GM23248 (cell line): ENCODE results near the gene RAB6B.

Source experiments
- EZH2 ChIP-seq: fragments of 200-600 bp; sonication (generic); IDR thresholded peaks from 2 replicates; pipeline ENCODE4 v1.6.1; 2018; ENCODE audit warnings: antibody characterized with exemption, mild to moderate bottlenecking; ENCODE audit not compliant: insufficient read depth, poor library complexity, severe bottlenecking
- EZH2phosphoT487 ChIP-seq: fragments of 200-600 bp; sonication (generic); IDR thresholded peaks from 2 replicates; pipeline ENCODE4 v1.6.1; 2018; ENCODE audit warnings: antibody characterized with exemption, moderate library complexity, mild to moderate bottlenecking, low read depth; ENCODE audit not compliant: insufficient read depth

GRCh38 chr3:133944181-133944580 is 48.5 kb upstream of the RAB6B start:
- TF ChIP-seq EZH2 (no peak), EZH2phosphoT487 (no peak)
